NCI-H2227 treated with DMSO at 0.1 percent for 48 hours (cell line): Measurements from ENCODE around the gene RAB13.

Experiments
- DNase-seq: peaks from one replicate; lab custom pipeline; 2025; lab: John Stamatoyannopoulos, UW

The RAB13 gene

DNA sequence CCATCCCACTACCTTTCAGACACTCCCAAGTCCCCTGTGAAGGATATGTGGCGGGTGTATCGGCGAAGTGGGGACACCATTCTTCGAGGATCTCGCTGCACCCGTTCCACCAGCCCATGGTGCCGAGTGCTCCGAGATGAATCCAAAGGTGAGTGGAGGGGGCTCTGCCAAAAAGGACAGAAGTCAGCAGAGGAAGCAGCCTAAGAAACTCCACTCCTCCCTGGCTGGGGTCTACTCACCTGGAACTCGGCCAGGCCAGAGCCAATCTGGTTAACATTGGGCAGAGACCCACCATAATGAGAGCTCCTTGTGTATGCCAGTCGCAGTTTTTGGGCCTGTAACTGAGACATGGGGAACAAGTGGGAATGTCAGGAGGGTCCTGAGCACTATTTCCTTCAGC lies 31.3 kb downstream of the RAB13 start:
- DNase-seq: no peak

GRCh38 chr1:153953859-153954365 lies 32.2 kb downstream of the RAB13 start:
- DNase-seq: no peak

- no peak for DNase-seq
Observed at GRCh38 chr1:153951801-153952200, 34.3 kb downstream of the RAB13 start.

GRCh38 chr1:153951183-153951582 lies 35.0 kb downstream of the RAB13 start:
- DNase-seq: no peak

DNA sequence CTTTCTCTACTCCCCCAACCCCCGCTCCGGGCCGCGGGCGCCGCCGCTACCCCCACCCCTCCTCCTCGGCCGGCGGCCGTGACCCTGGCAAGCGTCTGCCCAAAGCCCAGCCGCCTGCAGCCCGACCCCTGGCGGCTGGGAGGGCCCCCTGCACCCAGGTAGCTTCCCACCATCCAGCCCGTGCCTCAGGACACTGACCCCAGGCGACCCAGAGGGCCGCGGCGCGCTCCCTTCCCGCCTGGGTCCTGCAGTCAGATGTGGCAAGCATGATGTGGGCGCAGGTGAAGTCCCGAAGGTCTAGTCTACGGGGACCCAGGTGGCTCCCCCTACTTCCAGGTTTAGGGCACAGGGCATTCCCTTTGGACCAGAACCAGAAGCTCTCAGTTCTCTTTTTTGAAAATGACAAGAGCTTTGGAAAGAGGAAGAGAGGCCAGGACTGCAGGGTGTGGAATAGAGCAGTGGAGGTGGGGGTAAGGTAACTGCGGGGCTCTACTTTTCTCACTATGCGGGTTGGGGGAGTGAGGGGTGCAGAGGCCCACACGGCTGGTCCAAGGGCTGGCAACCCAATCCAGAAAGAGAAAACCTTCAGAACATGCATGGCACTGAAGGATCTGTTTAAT lies 39.4 kb downstream of the RAB13 start, which contains the start of gene DENND4B:
TSS of gene DENND4B (minus strand) at position 97 of the 620 bp plus-strand sequence. CDS start 2,344 bp downstream, outside the sequence.
- peak; percentile 74 for DNase-seq

GRCh38 chr1:153945795-153946621 lies 40.1 kb downstream of the RAB13 start:
- DNase-seq: peak; percentile 22

DNA sequence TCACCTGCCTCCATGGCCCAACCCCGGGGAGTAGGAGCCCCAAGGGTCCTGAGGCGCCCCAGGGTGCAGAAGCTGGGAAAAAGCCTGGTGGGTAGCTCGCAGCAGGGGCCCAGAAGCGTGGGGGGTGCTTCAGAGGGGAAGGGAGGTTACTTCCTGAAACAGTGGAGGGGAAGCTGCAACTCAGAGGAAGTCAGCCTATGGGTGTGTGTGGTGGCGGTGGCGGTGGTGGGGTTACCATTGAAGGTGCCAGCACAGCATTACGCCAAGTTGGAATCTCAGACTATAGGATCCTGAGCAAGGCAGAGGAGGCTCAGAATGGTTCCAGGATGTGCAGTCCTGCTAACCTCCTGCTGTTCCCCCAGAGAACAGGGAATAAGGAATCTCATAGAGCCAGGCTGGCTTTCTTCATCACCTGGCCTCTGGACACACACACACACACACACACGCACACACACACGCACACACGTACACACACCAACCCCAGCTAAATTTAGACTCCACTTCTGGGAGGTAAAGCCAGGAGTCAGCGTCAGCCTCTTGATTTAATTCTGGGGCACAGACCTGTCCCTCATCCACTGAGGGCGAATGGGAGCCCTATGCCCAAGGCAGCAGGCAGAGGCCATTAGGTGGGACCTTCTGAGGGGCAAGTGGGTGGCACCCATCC lies 40.9 kb downstream of the RAB13 start:
- DNase-seq: peak; percentile 27

DNA sequence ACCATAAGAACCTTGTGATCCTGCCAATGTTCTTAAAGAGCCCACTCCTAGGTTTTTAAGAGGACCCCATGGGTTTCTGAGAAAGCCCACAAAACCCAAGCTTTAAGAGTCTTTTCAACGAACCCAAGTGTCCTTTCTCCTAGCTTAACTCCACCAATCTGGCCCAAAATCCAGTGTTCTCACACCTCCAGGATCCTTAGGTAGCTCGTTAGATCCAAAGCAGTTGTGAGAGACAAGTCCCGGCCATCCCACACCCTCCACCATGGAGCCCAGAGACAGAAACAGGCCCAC lies 41.4 kb downstream of the RAB13 start:
- no peak for DNase-seq

DNA sequence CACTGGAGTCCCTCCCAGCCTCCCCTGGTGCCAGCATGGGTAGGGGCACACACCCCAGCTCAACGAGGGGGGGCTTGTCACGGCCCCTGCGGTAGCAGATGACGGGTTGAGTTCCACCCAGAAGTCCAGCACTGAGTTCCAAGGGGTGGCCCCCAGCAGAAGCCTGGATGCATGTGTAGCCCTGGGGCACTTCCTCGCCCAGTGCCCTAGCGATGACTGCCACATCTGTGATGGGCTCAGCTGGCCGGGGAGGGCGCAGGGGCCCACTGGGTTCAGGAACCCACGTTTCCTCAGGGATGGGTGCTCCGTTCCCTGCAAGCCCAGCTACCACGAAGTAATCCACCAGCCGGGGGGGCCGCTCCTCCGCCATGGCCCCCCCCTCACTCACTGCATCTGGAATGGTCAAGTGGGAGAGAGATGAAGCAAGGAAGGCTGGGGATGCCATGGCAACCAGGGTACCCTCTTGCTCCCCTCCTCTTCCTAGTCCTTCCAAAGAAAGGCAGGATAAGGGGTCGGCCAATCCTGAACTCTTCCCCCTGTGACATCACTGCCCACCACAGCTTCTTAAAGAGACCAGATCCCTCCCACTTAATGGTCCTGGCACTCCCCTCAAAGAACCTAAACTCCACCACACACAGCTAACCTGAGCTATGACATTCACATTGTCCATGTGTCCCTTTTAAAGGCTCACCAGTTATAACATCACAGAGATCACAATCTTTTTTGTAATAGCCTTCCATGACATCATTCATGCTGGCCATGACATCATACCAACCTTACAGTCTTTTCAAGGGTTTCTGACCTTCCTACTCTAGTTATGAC lies 41.9 kb downstream of the RAB13 start:
- no peak for DNase-seq

DNA sequence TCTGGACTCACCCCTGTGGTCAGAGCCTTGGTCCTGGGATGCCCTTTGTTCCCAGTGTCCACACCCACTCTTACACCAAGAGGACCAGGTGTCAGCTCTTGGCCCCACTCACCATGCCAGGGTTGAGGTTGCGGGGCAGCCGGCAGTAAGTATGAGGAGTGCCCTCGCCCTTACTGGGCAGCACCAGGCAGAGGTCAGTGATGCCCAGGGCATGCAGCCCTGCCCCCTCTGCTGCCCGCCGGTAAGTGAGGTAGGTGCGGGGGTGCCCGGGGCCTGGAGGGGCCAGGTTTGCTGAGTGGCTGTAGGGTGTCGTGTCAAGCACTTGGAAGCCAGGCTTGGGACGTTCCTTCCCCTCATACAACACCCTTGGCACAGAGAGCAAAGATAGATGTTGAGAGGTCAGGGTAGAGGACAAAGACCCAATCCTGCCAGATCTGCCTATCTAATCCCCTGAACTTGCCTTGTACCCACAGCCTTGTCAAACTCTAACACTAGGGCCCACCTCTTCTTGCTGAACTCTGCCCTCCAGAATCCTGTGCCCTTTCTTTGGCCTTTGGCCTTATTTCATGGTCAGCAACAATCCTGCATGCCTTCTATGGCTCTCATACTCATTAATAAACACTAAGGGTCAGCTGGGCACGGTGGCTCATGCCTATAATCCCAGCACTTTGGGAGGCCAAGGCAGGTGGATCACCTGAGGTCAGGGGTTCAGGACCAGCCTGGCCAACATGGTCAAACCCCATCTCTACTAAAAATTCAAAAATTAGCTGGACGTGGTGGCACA lies 43.2 kb downstream of the RAB13 start:
- DNase-seq: no peak

DNA sequence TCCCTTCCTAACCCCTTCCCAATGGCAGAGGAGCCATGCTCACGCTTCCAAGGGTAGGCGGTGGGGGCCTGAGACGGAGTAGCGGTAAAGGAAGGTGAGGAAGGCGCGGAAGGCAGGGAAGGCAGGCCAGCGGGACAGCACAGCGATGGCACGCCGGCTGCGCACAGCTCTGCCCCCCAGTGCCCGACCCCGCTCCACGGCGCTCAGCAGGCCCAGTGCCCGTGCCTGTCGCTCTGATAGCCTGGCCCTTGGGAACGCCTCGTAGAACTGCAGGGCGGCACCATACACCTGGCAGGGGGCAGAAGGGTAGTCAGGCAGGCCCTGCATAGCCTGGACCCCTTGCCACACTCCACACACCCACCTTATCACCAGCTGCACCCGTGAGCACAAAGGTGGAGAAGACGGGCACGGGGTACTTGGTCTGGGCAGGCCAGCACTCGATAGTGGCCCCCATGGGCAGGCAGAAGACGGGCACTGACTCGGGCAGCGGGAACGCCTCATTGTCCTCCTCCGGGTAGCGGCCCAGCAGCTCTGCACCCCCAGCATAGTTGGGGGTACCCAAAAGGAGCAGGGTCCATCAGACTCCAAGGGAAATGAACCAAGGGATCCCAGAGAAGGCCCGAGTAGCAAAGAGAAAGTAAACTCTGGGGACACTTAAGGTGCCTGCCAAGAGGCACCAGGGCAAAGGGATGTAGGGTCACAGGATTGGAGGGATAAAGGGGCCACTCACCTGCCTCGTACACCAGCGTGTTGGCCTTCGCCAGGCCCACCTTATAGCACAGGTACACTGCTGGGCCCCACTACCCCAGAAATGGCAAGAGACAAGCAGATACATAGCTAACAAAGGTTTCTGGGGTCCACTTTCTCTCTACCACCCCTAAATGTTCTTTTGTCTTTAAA lies 44.1 kb downstream of the RAB13 start:
- DNase-seq: no peak

- no peak for DNase-seq
Observed at GRCh38 chr1:153940756-153941155, 45.4 kb downstream of the RAB13 start.

DNA sequence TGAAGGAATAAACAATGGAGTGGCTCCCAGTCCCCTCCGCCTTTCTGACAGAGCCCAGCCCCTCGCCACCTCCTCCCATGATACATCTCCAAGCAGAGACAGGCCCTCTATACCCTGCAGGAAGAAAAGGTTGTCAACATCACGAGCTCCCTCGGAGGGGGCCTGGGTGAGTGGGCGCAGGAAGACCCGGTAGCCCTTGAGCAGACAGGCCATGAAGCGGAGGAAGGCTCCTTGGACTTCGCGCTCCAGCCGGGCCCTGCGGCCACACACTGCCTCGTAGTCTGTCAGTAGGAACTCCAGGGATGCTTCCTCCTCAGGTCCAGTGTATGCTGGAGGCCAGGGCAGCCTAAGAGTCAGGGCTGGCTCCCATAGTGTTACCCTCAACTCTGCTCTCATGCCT lies 46.7 kb downstream of the RAB13 start:
- DNase-seq: no peak

GRCh38 chr1:153938996-153939395 lies 47.1 kb downstream of the RAB13 start:
- no peak for DNase-seq

DNA sequence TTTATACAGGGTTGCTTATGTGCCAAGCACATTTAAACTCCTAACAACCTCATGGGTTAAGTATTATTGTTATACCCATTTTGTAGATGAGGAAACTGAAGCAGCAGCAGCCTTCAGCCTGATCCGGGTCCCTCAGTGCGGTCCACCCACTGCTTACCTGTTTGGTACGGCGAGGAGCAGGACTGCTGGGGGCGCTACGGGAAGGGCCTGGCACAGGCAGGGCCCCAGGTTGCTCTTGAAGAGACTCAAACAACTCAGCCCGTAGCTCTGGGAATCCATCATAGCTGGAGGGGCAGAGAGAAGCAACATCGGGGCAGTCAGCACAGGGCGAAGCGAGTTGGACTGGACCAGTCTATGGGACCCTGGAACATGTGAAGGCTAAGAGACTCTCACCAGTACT lies 48.8 kb downstream of the RAB13 start:
- DNase-seq: no peak

- no peak for DNase-seq
Observed at GRCh38 chr1:153936011-153936802, 49.9 kb downstream of the RAB13 start.

- DNase-seq: no peak
Observed at GRCh38 chr1:153934746-153935145, 51.4 kb downstream of the RAB13 start.

DNA sequence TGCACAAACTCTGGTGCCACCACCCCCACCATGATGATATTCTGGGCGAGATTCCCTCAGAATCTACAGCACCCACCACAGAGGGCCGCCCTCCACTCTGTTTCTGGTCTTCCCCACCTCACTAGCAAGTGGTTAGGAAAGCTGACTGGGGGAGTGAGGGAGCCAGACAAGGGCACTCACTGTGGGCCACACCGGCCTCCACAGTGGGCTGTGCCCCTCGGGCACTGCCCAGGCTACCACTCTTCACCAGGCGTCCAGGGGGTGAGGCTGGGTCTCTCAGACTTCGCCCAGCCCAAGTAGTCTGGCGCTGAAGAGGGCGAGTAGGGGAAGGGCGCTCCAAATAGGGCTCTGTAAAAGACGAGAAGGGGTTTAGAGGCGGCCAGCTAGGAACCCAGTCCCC lies 52.2 kb downstream of the RAB13 start:
- DNase-seq: no peak

- no peak for DNase-seq
Observed at GRCh38 chr1:153933430-153933829, 52.7 kb downstream of the RAB13 start.
